BLaER1 (cell line): ENCODE measurements around the gene ZNF407.

ENCODE experiments used
- H3K27ac ChIP-seq: shearing (Covaris generic); formaldehyde crosslinking; 2 replicates; pipeline ENCODE4 v1.8.1; 2022
- H3K27me3 ChIP-seq: shearing (Covaris generic); formaldehyde crosslinking; 2 replicates; pipeline ENCODE4 v1.8.1; 2022
- H3K36me3 ChIP-seq: shearing (Covaris generic); formaldehyde crosslinking; 2 replicates; pipeline ENCODE4 v1.8.1; 2022
- H3K4me1 ChIP-seq: shearing (Covaris generic); formaldehyde crosslinking; 2 replicates; pipeline ENCODE4 v1.8.1; 2022
- H3K4me2 ChIP-seq: shearing (Covaris generic); formaldehyde crosslinking; 2 replicates; pipeline ENCODE4 v1.8.1; 2022
- H3K4me3 ChIP-seq: shearing (Covaris generic); formaldehyde crosslinking; 2 replicates; pipeline ENCODE4 v1.8.1; 2022
- H3K9ac ChIP-seq: shearing (Covaris generic); formaldehyde crosslinking; 2 replicates; pipeline ENCODE4 v1.8.1; 2022
- H3K9me3 ChIP-seq: shearing (Covaris generic); formaldehyde crosslinking; 2 replicates; pipeline ENCODE4 v1.8.1; 2022
- H4K20me1 ChIP-seq: shearing (Covaris generic); formaldehyde crosslinking; 2 replicates; pipeline ENCODE4 v1.8.1; 2022
- Cebpa-rat ChIP-seq: shearing (Covaris generic); IDR thresholded peaks from 2 replicates; pipeline ENCODE4 v1.8.1; 2022

ZNF407 gene

GRCh38 chr18:75111760-75112159 is 514.1 kb downstream of the ZNF407 start:
- no peaks in the 10 kb centered on the region for H3K27me3 ChIP-seq
- H3K27ac ChIP-seq, result no peak overlapping the region
- H3K4me2 ChIP-seq, result no peak overlapping the region
- no peak for TF ChIP-seq Cebpa-rat
- H3K4me3 ChIP-seq, result no peak overlapping the region
- H4K20me1 ChIP-seq, result no peaks in the 10 kb centered on the region
- no peaks in the 10 kb centered on the region for H3K36me3 ChIP-seq
- H3K9me3 ChIP-seq, result no peaks in the 10 kb centered on the region
- no peaks in the 10 kb centered on the region for H3K4me1 ChIP-seq
- H3K9ac ChIP-seq, result no peak overlapping the region

GRCh38 chr18:75112186-75113096 is 514.8 kb downstream of the ZNF407 start:
- Histone ChIP-seq H4K20me1 (no peaks in the 10 kb centered on the region), H3K36me3 (no peaks in the 10 kb centered on the region), H3K4me1 (no peaks in the 10 kb centered on the region), H3K4me2 (no peak overlapping the region), H3K9me3 (no peaks in the 10 kb centered on the region), H3K27me3 (no peaks in the 10 kb centered on the region), H3K4me3 (no peak overlapping the region), H3K9ac (no peak overlapping the region), H3K27ac (no peak overlapping the region)
- TF ChIP-seq Cebpa-rat, result no peak

GRCh38 chr18:75113455-75113854 is 515.8 kb downstream of the ZNF407 start:
- no peak for TF ChIP-seq Cebpa-rat

GRCh38 chr18:75114231-75114764 is 516.6 kb downstream of the ZNF407 start:
- Histone ChIP-seq H4K20me1 (no peaks in the 10 kb centered on the region), H3K4me2 (no peak overlapping the region), H3K27ac (no peak overlapping the region), H3K4me1 (no peaks in the 10 kb centered on the region), H3K27me3 (no peaks in the 10 kb centered on the region), H3K36me3 (no peaks in the 10 kb centered on the region), H3K9me3 (no peaks in the 10 kb centered on the region), H3K4me3 (no peak overlapping the region), H3K9ac (no peak overlapping the region)
- TF ChIP-seq Cebpa-rat, result no peak

More at GRCh38 chr18:75113455-75113854, 515.8 kb downstream of the ZNF407 start:
- H3K4me3 ChIP-seq, result no peak overlapping the region
- no peak overlapping the region for H3K4me2 ChIP-seq
- no peak overlapping the region for H3K9ac ChIP-seq
- no peaks in the 10 kb centered on the region for H4K20me1 ChIP-seq
- H3K27me3 ChIP-seq, result no peaks in the 10 kb centered on the region
- H3K36me3 ChIP-seq, result no peaks in the 10 kb centered on the region
- no peaks in the 10 kb centered on the region for H3K9me3 ChIP-seq
- no peak overlapping the region for H3K27ac ChIP-seq
- no peaks in the 10 kb centered on the region for H3K4me1 ChIP-seq
